HepG2 (cell line): Measurements from ENCODE around the gene ACADVL. TPM values are rescaled to one million over a fixed set of nuclear protein-coding genes. Genes with fewer than 3 reads are reported as not detected.

Experiments
- ATAC-seq: fragments of 200-7000 bp; cut with Tn5 transposase; 3 replicates; pipeline ENCODE4 v1.9.1; 2020; ENCODE audit warnings: mild to moderate bottlenecking, moderate library complexity
- BruUV-seq: library from RNA; stranded (reverse); fragments of 400-500 nt; replicated peaks from 2 replicates; lab custom pipeline; 2021; lab: Mats Ljungman, UMichigan
- CTCF ChIA-PET: fragments of 300-600 bp; formaldehyde crosslinking; extraction: SDS; loops from one replicate; lab custom pipeline; 2021; ENCODE audit warnings: low total read pairs, inconsistent platforms, low intra/inter-chr PET ratio; lab: Yijun Ruan, JAX
- POLR2A ChIA-PET: fragments of 350-600 bp; sonication (Branson Sonifier 250); formaldehyde crosslinking; loops from one replicate; lab custom pipeline; 2020; ENCODE audit warnings: antibody characterized with exemption, inconsistent platforms; lab: Yijun Ruan, JAX
- DNase-seq: peaks from one replicate; pipeline ENCODE4 v3.0.0-alpha.2; 2015; ENCODE audit warnings: low spot score
- FAIRE-seq: peaks from 3 replicates; lab custom pipeline; 2011; peaks lifted over from hg19 to GRCh38; lab: Jason Lieb, UNC
- H2AFZ ChIP-seq: one replicate; pipeline ENCODE4 v1.6.1; 2011; ENCODE audit warnings: low read length, inconsistent platforms
- H3K27ac ChIP-seq: fragments of 300-600 bp; 3 replicates; pipeline ENCODE4 v1.8.0; 2011; ENCODE audit warnings: mixed run types, mild to moderate bottlenecking, mixed read lengths, low read length, inconsistent platforms; ENCODE audit not compliant: insufficient read depth; ENCODE audit errors: extremely low read length
- H3K27me3 ChIP-seq, 2 experiments: fragments of 200-600 bp in 1 of 2; 2 replicates in 1 of 2; 3 replicates in 1 of 2; pipeline versions ENCODE4 v1.6.0 to v1.8.0; 2011; ENCODE audit warnings: low read length in 2 of 2, mild to moderate bottlenecking in 2 of 2, moderate library complexity in 2 of 2, inconsistent platforms in 1 of 2; ENCODE audit not compliant: insufficient read depth in 2 of 2, control insufficient read depth in 1 of 2
- H3K36me3 ChIP-seq, 2 experiments: fragments of 200-600 bp in 1 of 2; replicated peaks in 1 of 2; 2 replicates in 1 of 2; 3 replicates in 1 of 2; pipeline versions ENCODE4 v1.5.1 to v1.8.0; 2011; ENCODE audit warnings: low read length in 2 of 2, inconsistent platforms in 1 of 2; ENCODE audit not compliant: insufficient read depth in 2 of 2, control insufficient read depth in 1 of 2
- H3K4me1 ChIP-seq: 2 replicates; pipeline ENCODE4 v1.5.1; 2012; ENCODE audit warnings: low read length, inconsistent platforms; ENCODE audit not compliant: insufficient read depth
- H3K4me2 ChIP-seq: 2 replicates; pipeline ENCODE4 v1.6.0; 2011; ENCODE audit warnings: low read depth, low read length, inconsistent platforms
- H3K4me3 ChIP-seq, 3 experiments: fragments of 200-600 bp in 1 of 3; sonication (generic), shearing (Covaris generic) in 1 of 3; replicated peaks in 1 of 3; 2 replicates each; pipeline ENCODE4 v1.5.1; 2011 to 2016; ENCODE audit warnings: low read length in 3 of 3, inconsistent platforms in 2 of 3, low read depth in 2 of 3, mild to moderate bottlenecking in 2 of 3, control low read depth in 1 of 3, mixed read lengths in 1 of 3; ENCODE audit not compliant: insufficient read depth in 1 of 3
- H3K79me2 ChIP-seq: one replicate; pipeline ENCODE4 v1.6.1; 2011; ENCODE audit warnings: low read length, inconsistent platforms; ENCODE audit not compliant: insufficient read depth
- H3K9ac ChIP-seq: 2 replicates; pipeline ENCODE4 v1.6.0; 2011; ENCODE audit warnings: mild to moderate bottlenecking, low read depth, low read length, inconsistent platforms; ENCODE audit not compliant: insufficient read depth
- H3K9me3 ChIP-seq: 2 replicates; pipeline ENCODE4 v1.5.1; 2012; ENCODE audit warnings: mild to moderate bottlenecking, low read length
- H4K20me1 ChIP-seq: 2 replicates; pipeline ENCODE4 v1.6.0; 2011; ENCODE audit warnings: inconsistent platforms, mild to moderate bottlenecking, low read length, moderate library complexity; ENCODE audit not compliant: insufficient read depth
- FOXA3 ChIP-seq: IDR thresholded peaks from 2 replicates; pipeline ENCODE4 v1.6.1; 2016; ENCODE audit warnings: missing genetic modification reagents, missing compliant biosample characterization
- GABPB1 ChIP-seq: IDR thresholded peaks from 2 replicates; pipeline ENCODE4 v1.6.1; 2016; ENCODE audit warnings: mild to moderate bottlenecking, missing genetic modification reagents, moderate library complexity, missing compliant biosample characterization
- JUNB ChIP-seq: sonication (generic); formaldehyde crosslinking; IDR thresholded peaks from 2 replicates; pipeline ENCODE4 v1.8.0; 2022; ENCODE audit warnings: missing genetic modification reagents, mild to moderate bottlenecking, borderline replicate concordance
- KLF13 ChIP-seq: sonication (generic); formaldehyde crosslinking; IDR thresholded peaks from 2 replicates; pipeline ENCODE4 v1.4.0; 2020; ENCODE audit warnings: mild to moderate bottlenecking, missing genetic modification reagents
- MED8 ChIP-seq: sonication (generic); formaldehyde crosslinking; IDR thresholded peaks from 2 replicates; pipeline ENCODE4 v1.8.1; 2023; ENCODE audit warnings: mild to moderate bottlenecking, missing genetic modification reagents; ENCODE audit not compliant: insufficient replicate concordance
- PHF5A ChIP-seq: IDR thresholded peaks from one replicate; pipeline ENCODE4 v1.6.1; 2018; ENCODE audit warnings: low read depth, missing genetic modification reagents; ENCODE audit not compliant: unreplicated experiment
- SRSF9 ChIP-seq: fragments of 200-400 bp; formaldehyde crosslinking; IDR thresholded peaks from 2 replicates; pipeline ENCODE4 v1.6.1; 2018; ENCODE audit warnings: borderline replicate concordance, mild to moderate bottlenecking, low read depth, low read length; ENCODE audit not compliant: insufficient read depth, poor library complexity, severe bottlenecking
- ZBTB42 ChIP-seq: sonication (generic); formaldehyde crosslinking; IDR thresholded peaks from 2 replicates; pipeline ENCODE4 v1.5.0; 2020; ENCODE audit warnings: mild to moderate bottlenecking, missing genetic modification reagents
- ZNF121 ChIP-seq: sonication (generic); formaldehyde crosslinking; IDR thresholded peaks from 2 replicates; pipeline ENCODE4 v1.5.0; 2020; ENCODE audit warnings: mild to moderate bottlenecking, missing genetic modification reagents
- ZNF264 ChIP-seq: sonication (generic); formaldehyde crosslinking; IDR thresholded peaks from 2 replicates; pipeline ENCODE4 v1.4.0; 2020; ENCODE audit warnings: missing genetic modification reagents
- ZNF333 ChIP-seq: sonication (generic); formaldehyde crosslinking; IDR thresholded peaks from 2 replicates; pipeline ENCODE4 v1.4.0; 2020; ENCODE audit warnings: mild to moderate bottlenecking, missing genetic modification reagents, borderline replicate concordance
- ZNF383 ChIP-seq: sonication (generic); formaldehyde crosslinking; IDR thresholded peaks from 2 replicates; pipeline ENCODE4 v1.4.0; 2020; ENCODE audit warnings: missing genetic modification reagents, mild to moderate bottlenecking, borderline replicate concordance
- ZNF501 ChIP-seq: sonication (generic); formaldehyde crosslinking; IDR thresholded peaks from 2 replicates; pipeline ENCODE4 v1.5.1; 2020; ENCODE audit warnings: mild to moderate bottlenecking, moderate library complexity, missing genetic modification reagents
- ZSCAN9 ChIP-seq: IDR thresholded peaks from 2 replicates; pipeline ENCODE4 v1.6.1; 2016; ENCODE audit warnings: borderline replicate concordance
- WGBS: methylation state at CpG from one replicate; pipeline ENCODE4 v1.1.6; 2017; ENCODE audit warnings: low lambda C conversion rate; 5-methylcytosine and 5-hydroxymethylcytosine counted together
- in situ Hi-C: cut with HindIII; loops from 2 replicates; pipeline ENCODE4 v1.10.0; 2017; ENCODE audit warnings: low pct_unique_long_range_greater_than_20kb; ENCODE audit not compliant: extremely low pct_ligation_motif_present
- intact Hi-C: fragments of 100-400 bp; cut with micrococcal nuclease; formaldehyde crosslinking; loops from one replicate; pipeline ENCODE4 v1.10.0; 2022; ENCODE audit not compliant: unreplicated experiment
- polyA plus RNA-seq, 8 experiments: library from polyadenylated mRNA; depleted of rRNA in 3 of 8; stranded (reverse) in 7 of 8; unstranded in 1 of 8; fragments of >200 nt; fragmentation: Illumina TruSeq in 4 of 8; extraction: Trizol in 4 of 8; gene quantifications; 2 replicates each; pipeline versions ENCODE4 v1.2.1 to v1.2.3, GENCODE V29; 2011 to 2016; ENCODE audit warnings: low read depth in 4 of 8, missing spikeins in 1 of 8, mixed read lengths in 1 of 8; ENCODE audit not compliant: insufficient read depth in 1 of 8
- total RNA-seq, 5 experiments: library from RNA; depleted of rRNA; stranded (reverse); fragments of >200 nt; fragmentation: Illumina TruSeq; extraction: Trizol; gene quantifications; 2 replicates each; pipeline ENCODE4 v1.2.3, GENCODE V29; 2016; ENCODE audit warnings: low read depth in 1 of 5
- TF ChIP-seq, protein P1 (sequence below), 2 experiments: sonication (generic) in 1 of 2; formaldehyde crosslinking in 1 of 2; IDR thresholded peaks; 2 replicates each; pipeline versions ENCODE4 v1.4.0 to v1.6.1; 2018 to 2020; ENCODE audit warnings: missing genetic modification reagents in 2 of 2, borderline replicate concordance in 1 of 2, low read depth in 1 of 2, mild to moderate bottlenecking in 1 of 2, missing biosample characterization in 1 of 2
- TF ChIP-seq, protein P2 (sequence below): sonication (generic); formaldehyde crosslinking; IDR thresholded peaks from 2 replicates; pipeline ENCODE4 v1.9.0; 2021; ENCODE audit warnings: missing genetic modification reagents, mild to moderate bottlenecking, borderline replicate concordance
- TF ChIP-seq, protein P3 (sequence below): sonication (generic); formaldehyde crosslinking; IDR thresholded peaks from 2 replicates; pipeline ENCODE4 v1.9.0; 2021; ENCODE audit warnings: missing genetic modification reagents, mild to moderate bottlenecking, borderline replicate concordance
- TF ChIP-seq, protein P4 (sequence below): sonication (generic); formaldehyde crosslinking; conservative IDR thresholded peaks from 2 replicates; pipeline ENCODE4 v1.8.1; 2023; ENCODE audit warnings: missing genetic modification reagents

ACADVL gene
- total and polyA plus RNA-seq, 2 of the 13 experiments (the other 11 are each of a cell fraction or from before 2014, with no cell fraction given): 219 to 412 TPM

DNA sequence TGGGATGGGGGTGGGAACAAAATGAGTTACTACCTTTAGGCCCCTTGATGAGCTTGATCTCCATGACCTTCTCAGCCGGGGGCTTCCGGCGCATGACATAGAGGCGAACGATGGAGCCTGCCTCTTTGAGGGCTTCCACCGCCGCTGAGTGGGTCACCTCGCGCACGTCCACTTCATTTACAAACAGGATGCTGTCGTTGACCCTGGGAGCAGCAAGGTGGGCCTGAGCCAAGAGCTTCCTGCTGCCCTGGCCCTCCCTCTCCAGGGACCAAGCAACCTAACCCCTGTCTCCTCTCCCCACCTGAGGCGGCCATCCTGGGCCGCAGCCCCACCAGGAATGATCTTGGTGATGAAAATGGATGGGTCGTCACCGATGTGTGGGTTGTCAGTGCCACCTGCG is 16.3 kb upstream of the ACADVL start (continued):
- TF ChIP-seq, protein P1, sequence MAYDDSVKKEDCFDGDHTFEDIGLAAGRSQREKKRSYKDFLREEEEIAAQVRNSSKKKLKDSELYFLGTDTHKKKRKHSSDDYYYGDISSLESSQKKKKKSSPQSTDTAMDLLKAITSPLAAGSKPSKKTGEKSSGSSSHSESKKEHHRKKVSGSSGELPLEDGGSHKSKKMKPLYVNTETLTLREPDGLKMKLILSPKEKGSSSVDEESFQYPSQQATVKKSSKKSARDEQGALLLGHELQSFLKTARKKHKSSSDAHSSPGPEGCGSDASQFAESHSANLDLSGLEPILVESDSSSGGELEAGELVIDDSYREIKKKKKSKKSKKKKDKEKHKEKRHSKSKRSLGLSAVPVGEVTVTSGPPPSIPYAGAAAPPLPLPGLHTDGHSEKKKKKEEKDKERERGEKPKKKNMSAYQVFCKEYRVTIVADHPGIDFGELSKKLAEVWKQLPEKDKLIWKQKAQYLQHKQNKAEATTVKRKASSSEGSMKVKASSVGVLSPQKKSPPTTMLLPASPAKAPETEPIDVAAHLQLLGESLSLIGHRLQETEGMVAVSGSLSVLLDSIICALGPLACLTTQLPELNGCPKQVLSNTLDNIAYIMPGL (CRISPR knock-in tag; IDR thresholded peaks at IDR 0.05; ENCODE audit: borderline replicate concordance in 1 of 2, low read depth in 1 of 2): no peak
- TF ChIP-seq ZBTB42 (no peak), KLF13 (CRISPR knock-in tag) (no peak)

DNA sequence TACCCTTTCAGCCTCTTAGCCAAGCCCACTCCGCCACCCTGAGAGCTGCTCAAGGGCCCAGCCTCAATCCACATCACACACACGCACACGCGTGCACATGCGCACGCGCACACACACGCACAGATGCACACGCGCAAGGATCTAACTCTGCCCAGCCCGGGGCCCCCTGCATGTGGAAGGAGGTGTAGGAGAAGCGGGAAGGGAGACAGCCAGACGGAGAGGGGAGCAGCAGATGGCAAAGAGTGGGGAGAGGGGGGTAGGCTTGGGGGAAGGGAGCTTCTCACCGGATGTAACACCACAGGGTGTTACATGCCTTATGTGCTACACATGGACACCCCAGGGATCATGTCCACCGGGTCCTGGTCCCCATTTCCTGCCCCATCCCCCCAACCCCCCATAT is 15.4 kb upstream of the ACADVL start:
- Histone ChIP-seq H3K27ac (no peak overlapping the region), H3K79me2 (no peaks in the 10 kb centered on the region), H3K36me3 (no peaks in the 10 kb centered on the region), H3K9me3 (no peaks in the 10 kb centered on the region), H3K4me1 (no peaks in the 10 kb centered on the region), H4K20me1 (no peaks in the 10 kb centered on the region), H3K4me3 (no peak overlapping the region), H3K27me3 (peaks cover 0 to 9% of the 10 kb centered on the region in 2 experiments; a peak in 2 of 5 replicates), H3K4me2 (no peak overlapping the region), H2AFZ (no peak overlapping the region), H3K9ac (no peak overlapping the region)
- ATAC-seq (no peak), FAIRE-seq (no peak), DNase-seq (no peak)
- in situ Hi-C loops (no loop called here), intact Hi-C loops (no loop called here)
- WGBS: 97% methylated on average over 15 of the region's 15 CpGs
- ChIA-PET CTCF (no interaction called here), POLR2A (no interaction called here)
- BruUV-seq: no TSS peak
- TF ChIP-seq, protein P2, sequence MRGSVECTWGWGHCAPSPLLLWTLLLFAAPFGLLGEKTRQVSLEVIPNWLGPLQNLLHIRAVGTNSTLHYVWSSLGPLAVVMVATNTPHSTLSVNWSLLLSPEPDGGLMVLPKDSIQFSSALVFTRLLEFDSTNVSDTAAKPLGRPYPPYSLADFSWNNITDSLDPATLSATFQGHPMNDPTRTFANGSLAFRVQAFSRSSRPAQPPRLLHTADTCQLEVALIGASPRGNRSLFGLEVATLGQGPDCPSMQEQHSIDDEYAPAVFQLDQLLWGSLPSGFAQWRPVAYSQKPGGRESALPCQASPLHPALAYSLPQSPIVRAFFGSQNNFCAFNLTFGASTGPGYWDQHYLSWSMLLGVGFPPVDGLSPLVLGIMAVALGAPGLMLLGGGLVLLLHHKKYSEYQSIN (CRISPR knock-in tag): no peak
- TF ChIP-seq, protein P3, sequence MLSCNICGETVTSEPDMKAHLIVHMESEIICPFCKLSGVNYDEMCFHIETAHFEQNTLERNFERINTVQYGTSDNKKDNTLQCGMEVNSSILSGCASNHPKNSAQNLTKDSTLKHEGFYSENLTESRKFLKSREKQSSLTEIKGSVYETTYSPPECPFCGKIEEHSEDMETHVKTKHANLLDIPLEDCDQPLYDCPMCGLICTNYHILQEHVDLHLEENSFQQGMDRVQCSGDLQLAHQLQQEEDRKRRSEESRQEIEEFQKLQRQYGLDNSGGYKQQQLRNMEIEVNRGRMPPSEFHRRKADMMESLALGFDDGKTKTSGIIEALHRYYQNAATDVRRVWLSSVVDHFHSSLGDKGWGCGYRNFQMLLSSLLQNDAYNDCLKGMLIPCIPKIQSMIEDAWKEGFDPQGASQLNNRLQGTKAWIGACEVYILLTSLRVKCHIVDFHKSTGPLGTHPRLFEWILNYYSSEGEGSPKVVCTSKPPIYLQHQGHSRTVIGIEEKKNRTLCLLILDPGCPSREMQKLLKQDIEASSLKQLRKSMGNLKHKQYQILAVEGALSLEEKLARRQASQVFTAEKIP (CRISPR knock-in tag): no peak
- TF ChIP-seq, protein P4, sequence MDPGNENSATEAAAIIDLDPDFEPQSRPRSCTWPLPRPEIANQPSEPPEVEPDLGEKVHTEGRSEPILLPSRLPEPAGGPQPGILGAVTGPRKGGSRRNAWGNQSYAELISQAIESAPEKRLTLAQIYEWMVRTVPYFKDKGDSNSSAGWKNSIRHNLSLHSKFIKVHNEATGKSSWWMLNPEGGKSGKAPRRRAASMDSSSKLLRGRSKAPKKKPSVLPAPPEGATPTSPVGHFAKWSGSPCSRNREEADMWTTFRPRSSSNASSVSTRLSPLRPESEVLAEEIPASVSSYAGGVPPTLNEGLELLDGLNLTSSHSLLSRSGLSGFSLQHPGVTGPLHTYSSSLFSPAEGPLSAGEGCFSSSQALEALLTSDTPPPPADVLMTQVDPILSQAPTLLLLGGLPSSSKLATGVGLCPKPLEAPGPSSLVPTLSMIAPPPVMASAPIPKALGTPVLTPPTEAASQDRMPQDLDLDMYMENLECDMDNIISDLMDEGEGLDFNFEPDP (CRISPR knock-in tag): no peak
- TF ChIP-seq SRSF9 (no peak), ZSCAN9 (CRISPR knock-in tag) (no peak), ZNF121 (CRISPR knock-in tag) (no peak), ZNF501 (CRISPR knock-in tag) (no peak), GABPB1 (CRISPR knock-in tag) (no peak), ZNF383 (CRISPR knock-in tag) (no peak), PHF5A (CRISPR knock-in tag) (no peak), JUNB (CRISPR knock-in tag) (no peak), FOXA3 (no peak), MED8 (CRISPR knock-in tag) (no peak), ZNF333 (no peak), ZNF264 (CRISPR knock-in tag) (no peak)
